GM15510 (cell line): Measurements from ENCODE around the gene GNAT2.

Experiments
- POLR2A ChIP-seq: IDR thresholded peaks from 3 replicates; pipeline ENCODE4 v1.6.1; 2011; ENCODE audit warnings: borderline replicate concordance; ENCODE audit not compliant: insufficient read length; ENCODE audit errors: extremely low read depth

The GNAT2 gene

GRCh38 chr1:109619576-109620400 is at the start of gene GNAT2, which contains the start of gene AMPD2:
Gene GNAT2, minus strand, starts transcription at chr1:109619616. Its CDS starts 6,746 bp downstream, at chr1:109612870.
Gene AMPD2, plus strand, starts transcription at chr1:109619837. Its CDS starts 1,339 bp downstream, at chr1:109621176.
- TF ChIP-seq POLR2A, result peak; percentile 80

DNA sequence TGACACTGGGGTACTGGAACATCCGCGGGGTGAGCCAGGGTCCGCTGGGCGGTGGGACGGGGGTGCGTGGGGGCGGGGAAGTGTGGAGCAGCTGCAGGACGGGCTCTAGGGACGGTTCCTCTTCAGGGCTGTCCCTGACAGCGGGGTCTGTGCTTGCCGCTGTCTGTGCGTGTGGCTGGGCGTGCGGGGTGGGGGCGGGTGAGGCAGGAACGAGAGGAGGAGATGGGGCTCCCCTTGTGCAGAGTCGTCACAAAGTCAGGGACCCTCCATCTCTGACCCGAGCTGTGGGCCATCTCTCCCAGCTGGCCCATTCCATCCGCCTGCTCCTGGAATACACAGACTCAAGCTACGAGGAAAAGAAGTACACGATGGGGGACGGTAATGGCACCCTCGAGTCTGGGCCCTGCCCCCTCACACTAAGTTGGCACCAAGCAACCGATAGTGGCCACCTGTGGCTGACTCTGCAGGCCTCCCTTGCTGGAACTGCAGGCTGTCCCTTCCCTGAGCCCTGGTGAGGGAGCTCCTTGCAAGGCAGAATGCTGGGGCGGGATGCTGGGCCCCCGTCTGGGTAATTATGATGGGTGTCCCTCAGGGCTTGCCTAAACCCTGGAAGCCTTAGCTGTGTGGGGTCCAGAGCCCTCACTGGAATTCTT is 48.8 kb upstream of the GNAT2 start:
- no peak for TF ChIP-seq POLR2A

- TF ChIP-seq POLR2A, result no peak
Measured at GRCh38 chr1:109667452-109668122, 48.2 kb upstream of the GNAT2 start, which contains the start of gene GSTM2. Gene GSTM2, plus strand, starts transcription at chr1:109668057. Its CDS starts 59 bp downstream, at chr1:109668116.

- TF ChIP-seq POLR2A, result no peak
Measured at GRCh38 chr1:109664671-109665070, 45.3 kb upstream of the GNAT2 start.

DNA sequence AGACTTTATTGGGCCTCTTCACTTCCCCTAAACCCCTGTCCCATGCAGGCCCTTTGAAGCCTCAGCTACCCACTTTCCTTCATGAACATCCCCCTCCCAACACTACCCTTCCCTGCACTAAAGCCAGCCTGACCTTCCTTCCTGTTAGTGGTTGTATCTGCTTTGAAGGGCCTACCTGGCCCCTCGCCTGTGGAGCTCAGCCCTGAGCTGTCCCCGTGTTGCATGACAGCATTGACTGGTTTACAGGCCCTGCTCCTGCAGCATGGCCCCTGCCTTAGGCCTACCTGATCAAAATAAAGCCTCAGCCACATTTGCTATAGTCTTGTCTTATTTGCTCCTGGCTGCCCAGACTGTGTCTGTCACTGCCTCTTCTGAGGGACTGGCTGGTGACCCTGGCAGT is 42.0 kb upstream of the GNAT2 start:
- TF ChIP-seq POLR2A, result no peak

DNA sequence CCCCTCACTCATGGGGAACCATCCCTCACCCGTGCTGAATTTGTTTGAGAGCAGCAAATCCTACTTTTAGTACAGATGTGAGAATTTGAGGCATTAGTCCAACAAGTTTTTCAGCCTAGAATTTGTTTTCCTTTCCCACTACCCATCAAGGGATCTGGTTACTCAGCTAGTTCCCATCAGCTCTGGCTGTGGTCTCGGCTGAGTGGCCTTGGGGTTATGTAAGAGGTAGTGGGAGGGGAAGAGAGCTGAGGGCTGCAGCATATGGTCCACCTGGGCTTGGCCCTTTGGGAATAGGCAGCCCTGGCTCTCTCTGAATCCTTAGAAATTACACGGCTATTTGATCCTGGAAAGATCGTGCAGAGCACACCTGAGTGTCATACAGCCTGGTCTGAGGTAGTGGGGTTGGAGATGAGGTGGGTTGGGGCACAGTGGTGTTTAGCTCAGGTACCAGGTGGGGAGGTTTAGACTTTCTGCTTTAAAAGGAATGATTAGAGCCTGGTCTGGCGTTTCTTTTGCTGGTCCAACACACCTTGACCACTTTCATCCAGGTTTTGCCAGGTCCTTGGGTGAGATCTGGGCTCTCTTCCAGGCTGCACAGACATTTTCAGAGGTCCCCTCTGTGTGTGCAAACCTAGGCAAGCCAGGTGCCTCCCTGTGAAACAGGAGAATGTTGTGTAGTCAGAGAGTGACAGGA is 40.7 kb upstream of the GNAT2 start:
- no peak for TF ChIP-seq POLR2A

GRCh38 chr1:109659145-109659544 is 39.7 kb upstream of the GNAT2 start:
- no peak for TF ChIP-seq POLR2A

DNA sequence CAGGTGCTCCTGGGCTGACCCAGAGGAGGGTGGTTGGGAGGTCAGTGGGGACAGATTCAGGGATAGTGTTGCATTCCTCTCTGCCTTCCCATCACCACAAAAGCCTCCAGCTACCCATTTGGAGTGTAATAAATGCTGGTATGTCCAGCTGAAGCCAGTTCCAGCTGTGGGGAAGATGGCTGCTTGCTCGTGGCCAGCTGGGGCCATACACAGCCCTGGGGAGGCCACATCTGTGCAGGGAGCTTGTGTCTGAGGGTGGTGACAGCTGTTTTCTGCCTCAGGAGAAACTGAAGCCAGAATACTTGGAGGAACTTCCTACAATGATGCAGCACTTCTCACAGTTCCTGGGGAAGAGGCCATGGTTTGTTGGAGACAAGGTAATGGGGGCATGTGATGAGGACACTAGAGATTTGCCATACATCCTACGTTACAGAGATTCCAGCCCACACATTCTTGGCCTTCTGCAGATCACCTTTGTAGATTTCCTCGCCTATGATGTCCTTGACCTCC is 39.2 kb upstream of the GNAT2 start:
- TF ChIP-seq POLR2A, result no peak

GRCh38 chr1:109657970-109658369 is 38.6 kb upstream of the GNAT2 start:
- TF ChIP-seq POLR2A, result no peak

- TF ChIP-seq POLR2A, result no peak
Measured at GRCh38 chr1:109657395-109657794, 38.0 kb upstream of the GNAT2 start.

GRCh38 chr1:109655615-109656519 is 36.5 kb upstream of the GNAT2 start, which contains the start of gene GSTM4:
Gene GSTM4, plus strand, starts transcription at chr1:109656099. Its CDS starts 291 bp downstream, at chr1:109656390.
- TF ChIP-seq POLR2A, result peak; percentile 48

GRCh38 chr1:109654519-109654918 is 35.1 kb upstream of the GNAT2 start:
- no peak for TF ChIP-seq POLR2A

DNA sequence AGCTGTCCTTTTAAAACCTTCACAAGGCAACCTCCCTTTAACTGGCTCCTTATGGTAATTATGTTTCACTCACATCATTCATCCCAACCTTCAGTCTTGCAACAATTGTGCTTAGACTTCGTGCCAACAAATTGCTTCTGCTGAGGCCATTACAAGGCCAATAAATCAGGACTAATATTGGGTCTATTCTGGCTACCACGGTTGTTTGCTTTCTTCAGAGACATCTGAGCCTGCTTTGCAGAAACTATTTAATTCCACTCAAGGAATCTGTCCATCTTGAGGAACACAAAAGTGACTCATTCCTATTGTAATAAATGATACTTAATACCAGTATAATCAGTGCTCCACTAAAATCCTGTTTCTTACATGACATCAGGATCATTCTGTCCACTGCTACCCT is 33.9 kb upstream of the GNAT2 start:
- TF ChIP-seq POLR2A, result no peak
